OCI-LY7 (cell line): ENCODE data around the gene COG4. TPM values are rescaled to one million over a fixed set of nuclear protein-coding genes. Genes with fewer than 3 reads are reported as not detected.

Source experiments
- BruUV-seq: library from RNA; stranded (reverse); fragments of 400-500 nt; replicated peaks from 2 replicates; lab custom pipeline; 2021; lab: Mats Ljungman, UMichigan
- CTCF ChIA-PET: fragments of 300-600 bp; sonication (Branson Sonifier 250); formaldehyde crosslinking; loops from one replicate; lab custom pipeline; 2022; ENCODE audit warnings: antibody characterized with exemption; ENCODE audit not compliant: unreplicated experiment; lab: Charles Lee
- POLR2A ChIA-PET: fragments of 300-600 bp; sonication (Branson Sonifier 250); formaldehyde crosslinking; loops from one replicate; lab custom pipeline; 2022; ENCODE audit warnings: antibody characterized with exemption; lab: Charles Lee
- DNase-seq: peaks from one replicate; pipeline ENCODE4 v3.0.0-alpha.2; 2015; ENCODE audit warnings: low spot score
- H2AFZ ChIP-seq: fragments of 200-600 bp; sonication (generic), shearing (Covaris generic); 2 replicates; pipeline ENCODE4 v1.6.1; 2014; ENCODE audit warnings: mild to moderate bottlenecking, antibody characterized with exemption, low read length, moderate library complexity
- H3K27ac ChIP-seq: fragments of 200-600 bp; sonication (generic); 2 replicates; pipeline ENCODE4 v1.5.1; 2014; ENCODE audit warnings: mixed run types, low read depth, mild to moderate bottlenecking, moderate library complexity, low read length, inconsistent platforms; ENCODE audit not compliant: poor library complexity, severe bottlenecking
- H3K36me3 ChIP-seq: fragments of 200-600 bp; sonication (generic); 2 replicates; pipeline ENCODE4 v1.6.1; 2014; ENCODE audit warnings: mild to moderate bottlenecking, antibody characterized with exemption, low read length, moderate library complexity, mixed read lengths; ENCODE audit not compliant: insufficient read depth
- H3K4me1 ChIP-seq: fragments of 200-600 bp; sonication (generic); 2 replicates; pipeline ENCODE4 v1.5.1; 2014; ENCODE audit warnings: mild to moderate bottlenecking, low read length; ENCODE audit not compliant: insufficient read depth, poor library complexity, severe bottlenecking
- H3K4me2 ChIP-seq: fragments of 200-600 bp; sonication (generic); 2 replicates; pipeline ENCODE4 v1.6.1; 2014; ENCODE audit warnings: mild to moderate bottlenecking, low read length
- H3K4me3 ChIP-seq: fragments of 200-600 bp; sonication (generic); 2 replicates; pipeline ENCODE4 v1.5.1; 2014; ENCODE audit warnings: mild to moderate bottlenecking, low read depth, low read length; ENCODE audit not compliant: poor library complexity, severe bottlenecking
- H3K79me2 ChIP-seq: fragments of 200-600 bp; sonication (generic); 2 replicates; pipeline ENCODE4 v1.6.1; 2016; ENCODE audit warnings: low read depth, mild to moderate bottlenecking, low read length, moderate library complexity, mixed read lengths; ENCODE audit not compliant: insufficient read depth
- H3K9me2 ChIP-seq: fragments of 200-600 bp; sonication (generic); 2 replicates; pipeline ENCODE4 v1.6.1; 2016; ENCODE audit warnings: mild to moderate bottlenecking, low read length, mixed read lengths; ENCODE audit not compliant: insufficient read depth
- H3K9me3 ChIP-seq: fragments of 200-600 bp; sonication (generic); 2 replicates; pipeline ENCODE4 v1.6.1; 2014; ENCODE audit warnings: mild to moderate bottlenecking, mixed run types, low read length, mixed read lengths
- H4K20me1 ChIP-seq: fragments of 200-600 bp; sonication (generic); 2 replicates; pipeline ENCODE4 v1.6.1; 2014; ENCODE audit warnings: mild to moderate bottlenecking, antibody characterized with exemption, low read length, moderate library complexity, mixed read lengths; ENCODE audit not compliant: insufficient read depth
- CTCF ChIP-seq: fragments of 200-600 bp; sonication (generic); conservative IDR thresholded peaks from 2 replicates; pipeline ENCODE4 v1.5.1; 2014; ENCODE audit warnings: mild to moderate bottlenecking, antibody characterized with exemption, low read length, moderate library complexity, mixed read lengths
- EZH2phosphoT487 ChIP-seq: fragments of 200-600 bp; sonication (generic); IDR thresholded peaks from 2 replicates; pipeline ENCODE4 v1.6.1; 2018; ENCODE audit warnings: low read depth, borderline replicate concordance, mild to moderate bottlenecking, mixed run types, antibody characterized with exemption, low read length, moderate library complexity, mixed read lengths
- intact Hi-C: fragments of 100-400 bp; cut with micrococcal nuclease; formaldehyde crosslinking; loops from one replicate; pipeline ENCODE4 v1.10.0; 2022; ENCODE audit not compliant: unreplicated experiment
- total RNA-seq, 2 experiments: library from RNA; depleted of rRNA in 1 of 2; stranded (reverse); fragments of >200 nt in 1 of 2; shearing (Covaris generic) in 1 of 2; gene quantifications; 2 replicates each; pipeline ENCODE4 v1.2.3, GENCODE V29; 2014 to 2022

COG4 gene
- total RNA-seq, 2 experiments from 2014 or later = 48.8 to 100 TPM

GRCh38 chr16:70468776-70469525, 54.4 kb downstream of the COG4 start:
- Histone ChIP-seq H3K36me3 (no peaks in the 10 kb centered on the region), H3K9me2 (no peaks in the 10 kb centered on the region), H3K4me2 (no peak overlapping the region), H3K79me2 (no peaks in the 10 kb centered on the region), H3K27ac (no peak overlapping the region), H3K4me1 (peaks cover 14% of the 10 kb centered on the region), H4K20me1 (no peaks in the 10 kb centered on the region), H3K4me3 (no peak overlapping the region), H2AFZ (no peak overlapping the region), H3K9me3 (no peaks in the 10 kb centered on the region)
- CTCF ChIA-PET = no interaction called here
- TF ChIP-seq CTCF (no peak), EZH2phosphoT487 (no peak)
- intact Hi-C loops = no loop called here
- no peak for DNase-seq
- BruUV-seq = no TSS peak
- POLR2A ChIA-PET = interaction anchor here (0.8 kb wide), 1 partner anchor 13 kb away, joined by 3 read pairs; no protein-coding TSS in a partner anchor

GRCh38 chr16:70467608-70468007, 55.7 kb downstream of the COG4 start:
- Histone ChIP-seq H3K9me2 (no peaks in the 10 kb centered on the region), H3K36me3 (no peaks in the 10 kb centered on the region), H3K4me3 (no peak overlapping the region), H3K79me2 (no peaks in the 10 kb centered on the region), H3K4me2 (no peak overlapping the region), H3K4me1 (peaks cover 20% of the 10 kb centered on the region), H4K20me1 (no peaks in the 10 kb centered on the region), H2AFZ (no peak overlapping the region), H3K27ac (no peak overlapping the region), H3K9me3 (no peaks in the 10 kb centered on the region)
- no peak for DNase-seq
- BruUV-seq = no TSS peak
- intact Hi-C loops = no loop called here
- CTCF ChIA-PET = no interaction called here
- POLR2A ChIA-PET = interaction anchor here (0.6 kb wide), 1 partner anchor 65 kb away, joined by 3 read pairs; no protein-coding TSS in a partner anchor
- no peak for TF ChIP-seq EZH2phosphoT487
- TF ChIP-seq CTCF = no peak

- ChIA-PET CTCF (no interaction called here), POLR2A (no interaction called here)
- Histone ChIP-seq H3K9me3 (no peaks in the 10 kb centered on the region), H3K4me3 (no peak overlapping the region), H3K79me2 (no peaks in the 10 kb centered on the region), H3K4me2 (no peak overlapping the region), H3K27ac (no peak overlapping the region), H3K4me1 (peaks cover 20% of the 10 kb centered on the region), H4K20me1 (no peaks in the 10 kb centered on the region), H3K9me2 (no peaks in the 10 kb centered on the region), H2AFZ (no peak overlapping the region), H3K36me3 (no peaks in the 10 kb centered on the region)
- no peak for DNase-seq
- BruUV-seq = no TSS peak
- intact Hi-C loops = no loop called here
- no peak for TF ChIP-seq EZH2phosphoT487
- 0 out of 2 replicates have a peak, but pooled peaks have one; percentile 14 for TF ChIP-seq CTCF
These were observed 56.2 kb downstream of the COG4 start for GRCh38 chr16:70467113-70467512.
